CD4-positive, alpha-beta T cell (primary cell): ENCODE data around the gene MUC7. TPM values are rescaled to one million over a fixed set of nuclear protein-coding genes. Genes with fewer than 3 reads are reported as not detected.

Experiments used
- ATAC-seq: fragments of 200-7000 bp; cut with Tn5 transposase; one replicate; pipeline ENCODE4 v1.10.0; 2022; ENCODE audit warnings: mild to moderate bottlenecking; ENCODE audit not compliant: poor library complexity
- CTCF ChIA-PET: fragments of 350-600 bp; sonication (Branson Sonifier 250); formaldehyde crosslinking; loops from one replicate; lab custom pipeline; 2021; ENCODE audit warnings: antibody characterized with exemption, inconsistent platforms; lab: Charles Lee
- POLR2A ChIA-PET: fragments of 350-600 bp; sonication (Branson Sonifier 250); formaldehyde crosslinking; loops from one replicate; lab custom pipeline; 2021; ENCODE audit warnings: antibody characterized with exemption, inconsistent platforms; lab: Charles Lee
- DNase-seq, 14 experiments: peaks; one replicate each; pipeline ENCODE4 v3.0.0-alpha.2; 2013 to 2020; ENCODE audit warnings: mixed read lengths in 2 of 14
- H3K27ac ChIP-seq, 2 donors: one replicate each; pipeline versions ENCODE4 v1.5.1 to v1.7.0; 2013; ENCODE audit warnings: low read length in 2 of 2, low read depth in 1 of 2, mild to moderate bottlenecking in 1 of 2
- H3K27me3 ChIP-seq, 2 experiments: 1 replicate in 1 of 2; 2 replicates in 1 of 2; pipeline versions ENCODE4 v1.6.1 to v1.7.0; 2013; ENCODE audit warnings: low read length in 2 of 2, control low read depth in 1 of 2, mild to moderate bottlenecking in 1 of 2, moderate library complexity in 1 of 2; ENCODE audit not compliant: insufficient read depth in 2 of 2, control insufficient read depth in 1 of 2
- H3K36me3 ChIP-seq: one replicate; pipeline ENCODE4 v1.6.1; 2013; ENCODE audit warnings: low read length, control low read depth; ENCODE audit not compliant: insufficient read depth
- H3K4me1 ChIP-seq: one replicate; pipeline ENCODE4 v1.6.1; 2013; ENCODE audit warnings: low read length, control low read depth; ENCODE audit not compliant: insufficient read depth
- H3K4me3 ChIP-seq: one replicate; pipeline ENCODE4 v1.5.1; 2013; ENCODE audit warnings: mild to moderate bottlenecking, low read length, moderate library complexity
- H3K9me3 ChIP-seq, 2 experiments: 1 replicate in 1 of 2; 2 replicates in 1 of 2; pipeline versions ENCODE4 v1.6.1 to v1.7.0; 2013; ENCODE audit warnings: low read length in 2 of 2, mild to moderate bottlenecking in 2 of 2, control low read depth in 1 of 2, moderate library complexity in 1 of 2; ENCODE audit not compliant: control insufficient read depth in 1 of 2, insufficient read depth in 1 of 2
- H3K27ac Mint-ChIP-seq: one replicate; pipeline ENCODE4 v1.8.0; 2020; ENCODE audit warnings: mixed read lengths
- H3K27me3 Mint-ChIP-seq: one replicate; pipeline ENCODE4 v1.8.0; 2021; ENCODE audit warnings: mixed read lengths
- H3K36me3 Mint-ChIP-seq: one replicate; pipeline ENCODE4 v1.8.0; 2021; ENCODE audit warnings: low read depth, mixed read lengths
- H3K4me1 Mint-ChIP-seq: one replicate; pipeline ENCODE4 v1.8.0; 2021; ENCODE audit warnings: low read depth, mixed read lengths
- H3K4me3 Mint-ChIP-seq: one replicate; pipeline ENCODE4 v1.8.0; 2020; ENCODE audit warnings: mild to moderate bottlenecking, mixed read lengths
- H3K9me3 Mint-ChIP-seq: one replicate; pipeline ENCODE4 v1.8.0; 2020; ENCODE audit warnings: mixed read lengths
- intact Hi-C, 2 experiments: fragments of 100-400 bp; cut with DNase I in 1 of 2; cut with micrococcal nuclease in 1 of 2; formaldehyde crosslinking; loops; one replicate each; pipeline versions ENCODE4 v1.15.1 to v1.9.0; 2023 to 2025; cut with DNase I, micrococcal nuclease
- total RNA-seq, 174 experiments: library from RNA in 2 of 174; stranded (reverse) in 2 of 174; gene quantifications; one replicate each; pipeline ENCODE4 v1.2.3 and lab custom pipeline; 2021 to 2026
- TF ChIP-seq, protein P1 (sequence below): fragments of 200-600 bp; IDR thresholded peaks from one replicate; pipeline ENCODE4 v1.8.0; 2022; ENCODE audit warnings: antibody characterized with exemption, mild to moderate bottlenecking

MUC7 gene
- total RNA-seq, 2 experiments from 2014 or later, result not detected

DNA sequence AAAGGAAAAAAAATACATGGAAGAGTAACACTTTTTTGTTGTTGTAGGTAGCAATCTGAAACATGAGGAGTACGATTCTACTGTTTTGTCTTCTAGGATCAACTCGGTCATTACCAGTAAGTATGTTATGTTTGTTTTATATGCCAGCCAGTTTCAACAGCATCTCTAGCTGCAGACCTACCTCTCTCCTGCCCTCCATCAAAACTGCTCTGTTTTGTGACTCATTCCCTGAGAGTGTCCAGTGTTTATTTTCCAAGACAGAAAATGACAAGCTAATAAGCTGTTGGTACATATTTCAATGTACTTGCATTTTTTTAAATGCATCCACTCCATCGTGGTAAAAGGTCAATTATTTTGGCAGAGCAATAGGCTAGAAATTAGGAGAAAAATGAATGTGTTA, 46.7 kb downstream of the MUC7 start:
- TF ChIP-seq, protein P1, sequence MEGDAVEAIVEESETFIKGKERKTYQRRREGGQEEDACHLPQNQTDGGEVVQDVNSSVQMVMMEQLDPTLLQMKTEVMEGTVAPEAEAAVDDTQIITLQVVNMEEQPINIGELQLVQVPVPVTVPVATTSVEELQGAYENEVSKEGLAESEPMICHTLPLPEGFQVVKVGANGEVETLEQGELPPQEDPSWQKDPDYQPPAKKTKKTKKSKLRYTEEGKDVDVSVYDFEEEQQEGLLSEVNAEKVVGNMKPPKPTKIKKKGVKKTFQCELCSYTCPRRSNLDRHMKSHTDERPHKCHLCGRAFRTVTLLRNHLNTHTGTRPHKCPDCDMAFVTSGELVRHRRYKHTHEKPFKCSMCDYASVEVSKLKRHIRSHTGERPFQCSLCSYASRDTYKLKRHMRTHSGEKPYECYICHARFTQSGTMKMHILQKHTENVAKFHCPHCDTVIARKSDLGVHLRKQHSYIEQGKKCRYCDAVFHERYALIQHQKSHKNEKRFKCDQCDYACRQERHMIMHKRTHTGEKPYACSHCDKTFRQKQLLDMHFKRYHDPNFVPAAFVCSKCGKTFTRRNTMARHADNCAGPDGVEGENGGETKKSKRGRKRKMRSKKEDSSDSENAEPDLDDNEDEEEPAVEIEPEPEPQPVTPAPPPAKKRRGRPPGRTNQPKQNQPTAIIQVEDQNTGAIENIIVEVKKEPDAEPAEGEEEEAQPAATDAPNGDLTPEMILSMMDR, result no peak
- ChIA-PET POLR2A (interaction anchor here (0.7 kb wide), 1 partner anchor 159 kb away, joined by 4 read pairs; no protein-coding TSS in a partner anchor), CTCF (no interaction called here)
- Mint-ChIP-seq H3K27me3 (peaks cover 15% of the 10 kb centered on the region), H3K36me3 (no peaks in the 10 kb centered on the region), H3K9me3 (no peaks in the 10 kb centered on the region), H3K4me1 (no peaks in the 10 kb centered on the region), H3K27ac (no peak overlapping the region), H3K4me3 (no peak overlapping the region)
- intact Hi-C loops, result no loop called here
- Histone ChIP-seq H3K36me3 (no peaks in the 10 kb centered on the region), H3K4me3 (no peak overlapping the region), H3K9me3 (no peaks in the 10 kb centered on the region), H3K27ac (no peak overlapping the region), H3K4me1 (no peaks in the 10 kb centered on the region), H3K27me3 (no peaks in the 10 kb centered on the region)
- ATAC-seq (no peak), DNase-seq (no peak)

DNA sequence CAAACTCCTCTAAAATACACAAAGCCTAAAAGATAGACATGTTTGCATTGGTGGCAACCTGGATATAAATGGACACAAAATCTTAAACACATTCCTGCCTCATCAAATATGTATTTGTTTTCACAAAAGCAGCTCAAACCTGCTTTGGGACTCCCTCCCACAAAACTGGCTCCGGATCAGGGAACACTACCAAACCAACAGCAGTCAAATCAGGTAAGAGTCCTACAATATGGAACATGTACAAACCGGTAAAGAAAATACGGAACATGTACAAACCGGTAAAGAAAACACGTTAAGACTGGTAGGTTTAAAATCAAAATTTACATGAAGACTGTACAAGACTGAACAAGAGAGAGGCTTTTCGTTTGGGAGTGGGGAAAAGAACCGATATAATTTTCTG, 50.6 kb downstream of the MUC7 start:
- Mint-ChIP-seq H3K4me1 (no peaks in the 10 kb centered on the region), H3K9me3 (no peaks in the 10 kb centered on the region), H3K27ac (no peak overlapping the region), H3K36me3 (no peaks in the 10 kb centered on the region), H3K4me3 (no peak overlapping the region), H3K27me3 (peaks cover 26% of the 10 kb centered on the region)
- DNase-seq (no peak), ATAC-seq (no peak)
- TF ChIP-seq, protein P1, result no peak
- no peaks in the 10 kb centered on the region for H3K9me3 ChIP-seq
- ChIA-PET CTCF (no interaction called here), POLR2A (no interaction called here)
- no peak overlapping the region for H3K4me3 ChIP-seq
- H3K27ac ChIP-seq, result no peak overlapping the region
- no peaks in the 10 kb centered on the region for H3K36me3 ChIP-seq
- H3K27me3 ChIP-seq, result peaks cover 0 to 3% of the 10 kb centered on the region in 2 experiments
- intact Hi-C loops, result no loop called here
- H3K4me1 ChIP-seq, result no peaks in the 10 kb centered on the region

DNA sequence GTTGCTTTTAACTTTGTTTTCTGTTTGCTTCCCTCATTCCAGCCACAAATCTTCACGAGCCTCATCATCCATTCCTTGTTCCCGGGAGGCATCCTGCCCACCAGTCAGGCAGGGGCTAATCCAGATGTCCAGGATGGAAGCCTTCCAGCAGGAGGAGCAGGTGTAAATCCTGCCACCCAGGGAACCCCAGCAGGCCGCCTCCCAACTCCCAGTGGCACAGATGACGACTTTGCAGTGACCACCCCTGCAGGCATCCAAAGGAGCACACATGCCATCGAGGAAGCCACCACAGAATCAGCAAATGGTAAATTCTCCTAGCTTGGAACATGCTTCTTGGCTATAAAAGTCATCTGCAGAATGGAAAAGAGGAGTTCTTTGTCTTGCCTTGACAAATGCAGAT, 59.0 kb downstream of the MUC7 start:
- ChIA-PET CTCF (no interaction called here), POLR2A (no interaction called here)
- peaks cover 42% of the 10 kb centered on the region for H3K27me3 Mint-ChIP-seq
- TF ChIP-seq, protein P1, result no peak
- H3K36me3 Mint-ChIP-seq, result no peaks in the 10 kb centered on the region
- no peak overlapping the region for H3K27ac Mint-ChIP-seq
- intact Hi-C loops, result no loop called here
- no peak overlapping the region for H3K4me3 Mint-ChIP-seq
- Histone ChIP-seq H3K27me3 (peaks cover 0 to 4% of the 10 kb centered on the region in 2 experiments), H3K4me1 (no peaks in the 10 kb centered on the region), H3K27ac (no peak overlapping the region), H3K4me3 (no peak overlapping the region), H3K9me3 (no peaks in the 10 kb centered on the region), H3K36me3 (no peaks in the 10 kb centered on the region)
- no peak for ATAC-seq
- H3K9me3 Mint-ChIP-seq, result no peaks in the 10 kb centered on the region
- no peak for DNase-seq
- H3K4me1 Mint-ChIP-seq, result no peaks in the 10 kb centered on the region
